HCT116 (cell line): ENCODE measurements around the gene CORT. TPM values are rescaled to one million over a fixed set of nuclear protein-coding genes. Genes with fewer than 3 reads are reported as not detected.
"Not testable (repeated sequence)": the region's sequence is repeated elsewhere in the genome, so short reads cannot be mapped to it uniquely, and the experiment has no call there.

Experiments used
- ATAC-seq: fragments of 200-7000 bp; cut with Tn5 transposase; 2 replicates; pipeline ENCODE4 v1.9.1; 2020; ENCODE audit warnings: mild to moderate bottlenecking, moderate library complexity
- BruUV-seq: library from RNA; stranded (reverse); fragments of 400-500 nt; replicated peaks from 2 replicates; lab custom pipeline; 2021; lab: Mats Ljungman, UMichigan
- CTCF ChIA-PET: fragments of 300-600 bp; sonication (Branson Sonifier 250); formaldehyde crosslinking; loops from one replicate; lab custom pipeline; 2021; ENCODE audit warnings: antibody characterized with exemption; lab: Charles Lee
- POLR2A ChIA-PET: fragments of 300-600, 350-600 bp; sonication (Branson Sonifier 250); formaldehyde crosslinking; loops from one replicate; lab custom pipeline; 2021; ENCODE audit warnings: antibody characterized with exemption; lab: Charles Lee
- RAD21 ChIA-PET, 2 experiments: fragments of 300-600 bp; sonication (Branson Sonifier 250); formaldehyde crosslinking; loops; one replicate each; lab custom pipeline; 2023; ENCODE audit warnings: low total read pairs in 2 of 2; ENCODE audit not compliant: uncharacterized antibody in 2 of 2, unreplicated experiment in 2 of 2, low non-redundant PET in 1 of 2; lab: Charles Lee
- DNase-seq: peaks from one replicate; pipeline ENCODE4 v3.0.0-alpha.2; 2010; ENCODE audit warnings: low read depth, low spot score
- H2AFZ ChIP-seq: fragments of 200-600 bp; shearing (Covaris generic), sonication (generic); 2 replicates; pipeline ENCODE4 v1.6.1; 2017; ENCODE audit warnings: low read depth, mixed run types, mixed read lengths, antibody characterized with exemption, low read length; ENCODE audit not compliant: poor library complexity, severe bottlenecking
- H3K27ac ChIP-seq: 2 replicates; pipeline ENCODE4 v1.5.1; 2012; ENCODE audit warnings: low read depth, low read length
- H3K27me3 ChIP-seq: fragments of 200-600 bp; sonication (generic); 2 replicates; pipeline ENCODE4 v1.6.1; 2016; ENCODE audit warnings: mixed run types, low read length, mixed read lengths; ENCODE audit not compliant: insufficient read depth
- H3K36me3 ChIP-seq, 2 experiments: fragments of 200-500 bp in 1 of 2; fragments of 200-600 bp in 1 of 2; sonication (Bioruptor generic) in 1 of 2; sonication (generic) in 1 of 2; 2 replicates each; pipeline versions ENCODE4 v1.5.1 to v1.6.1; 2014 to 2016; ENCODE audit warnings: low read length in 2 of 2, inconsistent platforms in 1 of 2, mixed read lengths in 1 of 2, mixed run types in 1 of 2; ENCODE audit not compliant: insufficient read depth in 2 of 2, control insufficient read depth in 1 of 2
- H3K4me1 ChIP-seq, 2 experiments: fragments of 200-600 bp in 1 of 2; sonication (generic) in 1 of 2; 2 replicates each; pipeline versions ENCODE4 v1.5.1 to v1.6.1; 2012 to 2017; ENCODE audit warnings: low read length in 2 of 2, inconsistent platforms in 1 of 2, mild to moderate bottlenecking in 1 of 2, mixed read lengths in 1 of 2, mixed run types in 1 of 2, moderate library complexity in 1 of 2; ENCODE audit not compliant: insufficient read depth in 2 of 2, control insufficient read depth in 1 of 2
- H3K4me2 ChIP-seq: fragments of 200-600 bp; sonication (generic); 2 replicates; pipeline ENCODE4 v1.6.1; 2017; ENCODE audit warnings: mixed run types, low read length, mixed read lengths
- H3K4me3 ChIP-seq, 2 experiments: fragments of 200-600 bp in 1 of 2; sonication (generic) in 1 of 2; replicated peaks in 1 of 2; 2 replicates each; pipeline ENCODE4 v1.5.1; 2011 to 2016; ENCODE audit warnings: low read length in 2 of 2, control low read depth in 1 of 2, low read depth in 1 of 2, mild to moderate bottlenecking in 1 of 2, mixed read lengths in 1 of 2, mixed run types in 1 of 2
- H3K79me2 ChIP-seq: fragments of 200-600 bp; sonication (generic); 2 replicates; pipeline ENCODE4 v1.6.1; 2017; ENCODE audit warnings: mild to moderate bottlenecking, mixed run types, low read length, moderate library complexity, mixed read lengths; ENCODE audit not compliant: insufficient read depth
- H3K9ac ChIP-seq: fragments of 200-600 bp; sonication (generic); 2 replicates; pipeline ENCODE4 v1.6.1; 2016; ENCODE audit warnings: low read length, mixed read lengths
- H3K9me2 ChIP-seq: fragments of 200-600 bp; sonication (generic), shearing (Covaris generic); 2 replicates; pipeline ENCODE4 v1.6.1; 2017; ENCODE audit warnings: mixed run types, mild to moderate bottlenecking, moderate library complexity; ENCODE audit not compliant: insufficient read depth
- H3K9me3 ChIP-seq, 2 experiments: fragments of 200-500 bp in 1 of 2; fragments of 200-600 bp in 1 of 2; sonication (Bioruptor generic) in 1 of 2; sonication (generic) in 1 of 2; 2 replicates each; pipeline ENCODE4 v1.6.1; 2014 to 2017; ENCODE audit warnings: low read length in 2 of 2, mixed read lengths in 2 of 2, inconsistent platforms in 1 of 2, low read depth in 1 of 2, mild to moderate bottlenecking in 1 of 2, mixed run types in 1 of 2, moderate library complexity in 1 of 2; ENCODE audit not compliant: control insufficient read depth in 1 of 2, insufficient read depth in 1 of 2
- H4K20me1 ChIP-seq: fragments of 200-600 bp; sonication (generic), shearing (Covaris generic); 2 replicates; pipeline ENCODE4 v1.6.1; 2017; ENCODE audit warnings: mixed run types, mild to moderate bottlenecking, moderate library complexity; ENCODE audit not compliant: insufficient read depth
- CEBPB ChIP-seq: IDR thresholded peaks from 2 replicates; pipeline ENCODE4 v1.6.1; 2012; ENCODE audit warnings: low read depth
- EGR1 ChIP-seq: IDR thresholded peaks from 2 replicates; pipeline ENCODE4 v1.6.1; 2012; ENCODE audit warnings: low read depth
- ELF1 ChIP-seq: IDR thresholded peaks from 2 replicates; pipeline ENCODE4 v1.6.1; 2012; ENCODE audit warnings: low read depth, borderline replicate concordance
- EZH2phosphoT487 ChIP-seq: fragments of 200-600 bp; IDR thresholded peaks from 2 replicates; pipeline ENCODE4 v1.6.1; 2018; ENCODE audit warnings: antibody characterized with exemption, borderline replicate concordance
- JUND ChIP-seq: IDR thresholded peaks from 2 replicates; pipeline ENCODE4 v1.6.1; 2012
- POLR2A ChIP-seq: IDR thresholded peaks from 2 replicates; pipeline ENCODE4 v1.7.0; 2011; ENCODE audit warnings: borderline replicate concordance; ENCODE audit not compliant: insufficient read depth, insufficient read length; ENCODE audit errors: extremely low read depth
- SIN3A ChIP-seq: IDR thresholded peaks from 2 replicates; pipeline ENCODE4 v1.6.1; 2012; ENCODE audit warnings: low read depth
- SP1 ChIP-seq: IDR thresholded peaks from 2 replicates; pipeline ENCODE4 v1.6.1; 2012; ENCODE audit warnings: low read depth
- TCF7L2 ChIP-seq: IDR thresholded peaks from 2 replicates; pipeline ENCODE4 v1.7.0; 2011; ENCODE audit warnings: borderline replicate concordance, inconsistent platforms; ENCODE audit not compliant: insufficient read depth, insufficient read length; ENCODE audit errors: extremely low read depth
- intact Hi-C: fragments of 100-400 bp; cut with micrococcal nuclease; formaldehyde crosslinking; loops from 2 replicates; pipeline ENCODE4 v1.10.0; 2022
- total RNA-seq: library from RNA; stranded (reverse); gene quantifications from one replicate; pipeline ENCODE4 v1.2.1, GENCODE V29; 2021; ENCODE audit not compliant: unreplicated experiment

Gene CORT
- total RNA-seq, 1 experiment from 2014 or later, result 0.84 TPM

DNA sequence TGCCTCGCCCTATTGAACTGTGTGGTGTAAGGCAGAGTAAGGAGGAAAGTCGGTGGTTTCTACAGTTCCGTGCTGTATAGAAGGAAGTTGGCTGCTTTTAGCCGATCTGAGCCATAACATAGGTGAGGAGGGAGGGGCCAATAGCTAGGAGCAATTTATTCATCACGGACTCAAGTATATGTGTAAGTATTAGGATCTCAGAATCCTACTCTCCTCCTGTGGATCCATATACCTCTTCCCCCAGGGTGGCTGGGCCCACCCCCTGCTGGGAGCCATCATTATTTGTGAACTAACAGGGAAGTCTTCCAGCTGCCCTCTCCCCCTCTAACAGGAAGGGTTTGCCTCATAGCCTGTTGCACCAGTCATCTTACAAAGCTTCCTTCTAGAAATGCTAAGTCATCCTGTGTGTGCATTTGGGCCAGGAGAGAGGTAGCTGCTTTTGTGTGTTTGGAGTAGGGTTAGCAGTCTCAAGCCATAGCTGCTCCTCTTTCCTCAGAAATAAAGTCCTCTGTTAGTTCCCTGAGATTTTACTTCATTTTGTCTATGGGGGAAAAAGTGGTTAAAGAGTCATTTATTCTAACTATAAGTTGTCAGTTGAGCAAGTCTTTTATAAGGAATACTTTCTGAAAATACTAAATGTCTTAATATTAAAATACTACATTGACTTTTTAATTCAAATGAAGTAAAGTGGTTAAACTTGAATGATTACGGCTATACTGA is 34.5 kb upstream of the CORT start (continued):
- no peak for TF ChIP-seq CEBPB
- TF ChIP-seq POLR2A, result no peak
- TF ChIP-seq SP1, result no peak
- TF ChIP-seq ELF1, result no peak
- TF ChIP-seq SIN3A, result no peak
- no peak for TF ChIP-seq JUND
- no peak for TF ChIP-seq TCF7L2
- no peak for TF ChIP-seq EGR1
- no peak for TF ChIP-seq EZH2phosphoT487

DNA sequence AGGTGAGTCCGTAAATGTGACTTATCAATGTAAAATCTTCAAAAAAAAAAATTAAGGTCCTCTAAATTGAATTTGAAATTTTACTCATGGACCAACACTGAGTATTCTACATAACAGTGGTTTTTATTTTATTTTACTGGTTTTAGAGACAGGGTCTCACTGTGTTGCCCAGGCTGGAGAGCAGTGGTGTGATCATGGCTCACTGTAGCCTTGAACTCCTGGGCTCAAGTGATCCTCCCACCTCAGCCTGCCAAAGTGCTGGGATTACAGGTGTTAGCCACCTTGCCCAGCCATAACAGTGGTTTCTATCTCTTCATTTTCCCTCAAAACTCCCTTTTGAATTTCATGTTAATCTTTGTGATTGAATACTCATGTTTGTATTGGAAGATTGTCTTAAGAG is 33.9 kb upstream of the CORT start:
- H3K4me1 ChIP-seq, H3K9me2 ChIP-seq, H3K79me2 ChIP-seq, H3K9me3 ChIP-seq, H3K9ac ChIP-seq, H3K4me2 ChIP-seq, H2AFZ ChIP-seq, intact Hi-C loops, CTCF ChIA-PET, RAD21 ChIA-PET, H3K27ac ChIP-seq, POLR2A ChIA-PET, H3K27me3 ChIP-seq, DNase-seq, H4K20me1 ChIP-seq, ATAC-seq, BruUV-seq, H3K4me3 ChIP-seq: not testable (repeated sequence)
- peaks cover 44 to 51% of the 10 kb centered on the region in 2 experiments for H3K36me3 ChIP-seq

DNA sequence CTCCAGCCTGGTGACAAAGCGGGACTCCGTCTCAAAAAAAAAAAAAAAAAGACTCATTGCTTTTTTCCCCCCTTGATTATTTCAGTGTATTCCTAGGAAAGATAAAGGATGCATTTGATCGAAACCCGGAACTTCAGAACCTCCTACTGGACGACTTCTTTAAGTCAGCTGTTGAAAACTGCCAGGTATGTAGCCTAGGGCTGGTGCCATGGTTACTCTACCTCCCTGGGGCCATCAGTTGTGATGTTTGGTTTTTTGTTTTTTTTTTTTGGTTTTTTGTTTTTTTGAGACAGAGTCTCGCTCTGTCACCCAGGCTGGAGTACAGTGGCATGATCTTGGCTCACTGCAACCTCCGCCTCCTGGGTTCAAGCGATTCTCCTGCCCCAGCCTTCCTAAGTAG is 31.1 kb upstream of the CORT start:
- intact Hi-C loops, H3K9me2 ChIP-seq, CTCF ChIA-PET, H3K27ac ChIP-seq, H3K9me3 ChIP-seq, H3K4me2 ChIP-seq, H4K20me1 ChIP-seq, POLR2A ChIA-PET, H3K79me2 ChIP-seq, BruUV-seq, DNase-seq, RAD21 ChIA-PET, H3K4me3 ChIP-seq, H3K9ac ChIP-seq, H3K27me3 ChIP-seq, ATAC-seq, H3K4me1 ChIP-seq, H2AFZ ChIP-seq: not testable (repeated sequence)
- peaks cover 20 to 37% of the 10 kb centered on the region in 2 experiments for H3K36me3 ChIP-seq
